Activated CD4-positive, alpha-beta T cell treated with anti-CD3 and anti-CD28 coated beads for 36 hours (primary cell): ENCODE results near the gene CCDC107. TPM values are rescaled to one million over a fixed set of nuclear protein-coding genes. Genes with fewer than 3 reads are reported as not detected.

Experiments used
- ATAC-seq: fragments of 200-7000 bp; cut with Tn5 transposase; one replicate; pipeline ENCODE4 v1.10.0; 2021; ENCODE audit warnings: mild to moderate bottlenecking, moderate library complexity
- CTCF ChIA-PET: fragments of 350-600 bp; sonication (Branson Sonifier 250); formaldehyde crosslinking; loops from one replicate; lab custom pipeline; 2021; ENCODE audit warnings: antibody characterized with exemption; lab: Charles Lee
- POLR2A ChIA-PET: fragments of 350-600 bp; sonication (Branson Sonifier 250); formaldehyde crosslinking; loops from one replicate; lab custom pipeline; 2021; ENCODE audit warnings: antibody characterized with exemption, inconsistent platforms; lab: Charles Lee
- DNase-seq: peaks from one replicate; pipeline ENCODE4 v3.0.0-alpha.2; 2020
- H3K27ac Mint-ChIP-seq: one replicate; pipeline ENCODE4 v1.8.0; 2021; ENCODE audit warnings: mixed read lengths
- H3K27me3 Mint-ChIP-seq: one replicate; pipeline ENCODE4 v1.8.0; 2021; ENCODE audit warnings: mixed read lengths
- H3K36me3 Mint-ChIP-seq: one replicate; pipeline ENCODE4 v1.8.0; 2021; ENCODE audit warnings: low read depth, mixed read lengths
- H3K4me1 Mint-ChIP-seq: one replicate; pipeline ENCODE4 v1.8.0; 2021; ENCODE audit warnings: mixed read lengths
- H3K4me3 Mint-ChIP-seq: one replicate; pipeline ENCODE4 v1.8.0; 2021; ENCODE audit warnings: mild to moderate bottlenecking, moderate library complexity, mixed read lengths
- H3K9me3 Mint-ChIP-seq: one replicate; pipeline ENCODE4 v1.8.0; 2021; ENCODE audit warnings: low read depth, mixed read lengths
- intact Hi-C, 2 experiments: fragments of 100-400 bp; cut with DNase I in 1 of 2; cut with micrococcal nuclease in 1 of 2; formaldehyde crosslinking; loops; one replicate each; pipeline versions ENCODE4 v1.14.2 to v1.15.1; 2022 to 2024; cut with DNase I, micrococcal nuclease
- total RNA-seq, 2 experiments: library from RNA; stranded (reverse); gene quantifications; one replicate each; pipeline ENCODE4 v1.2.3, GENCODE V29; 2021

CCDC107 gene
- total RNA-seq, 2 experiments from 2014 or later = 7.9 to 10.4 TPM

- no peaks in the 10 kb centered on the region for H3K9me3 Mint-ChIP-seq
- DNase-seq (peak; percentile 45), ATAC-seq (peak; percentile 1)
- ChIA-PET POLR2A (interaction anchor here (1.3 kb wide), 1 partner anchor 29 kb away, joined by 3 read pairs; no protein-coding TSS in a partner anchor), CTCF (interaction anchor here (0.7 to 6.7 kb wide), 17 partner anchors 11 to 1013 kb away, joined by 3 to 89 read pairs (median 4); partner anchors contain the start of genes CREB3, GALT, SIT1 and TESK1)
- peak overlapping the region; percentile 82 for H3K27ac Mint-ChIP-seq
- H3K36me3 Mint-ChIP-seq = peaks cover 37% of the 10 kb centered on the region
- peak overlapping the region; percentile 80 for H3K4me3 Mint-ChIP-seq
- intact Hi-C loops = loop anchor here (1.0 to 10.0 kb wide), 16 partner anchors 37 to 672 kb away; partner anchors contain the start of genes GBA2 (in 2 of the 2), RGP1 (in 2 of the 2), ATOSB (in 1 of the 2) and CD72 (in 1 of the 2)
- peaks cover 72% of the 10 kb centered on the region for H3K4me1 Mint-ChIP-seq
- peaks cover 2% of the 10 kb centered on the region for H3K27me3 Mint-ChIP-seq
Observed at GRCh38 chr9:35658968-35659220, 802 bp downstream of the CCDC107 start.

DNA sequence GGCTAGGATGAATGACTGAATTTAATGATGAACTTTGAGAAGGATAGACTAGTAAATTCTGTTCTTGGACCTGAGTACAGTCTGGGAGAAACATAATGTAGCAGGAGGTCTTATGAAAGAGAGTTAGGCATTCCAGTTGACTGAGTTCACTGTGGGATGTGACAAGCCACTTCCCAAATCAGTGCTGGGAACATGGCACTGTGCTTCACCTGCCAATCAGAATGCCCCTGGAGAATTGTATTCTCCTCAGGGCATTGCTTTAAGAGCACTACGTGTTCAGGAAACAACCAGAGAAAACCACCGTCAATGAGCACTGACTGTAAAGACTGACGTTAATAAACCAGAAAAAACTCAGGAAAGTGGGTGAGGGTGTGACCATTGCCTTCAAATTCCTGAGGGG is 1.2 kb downstream of the CCDC107 start:
- CTCF ChIA-PET = interaction anchor here (0.7 to 6.7 kb wide), 15 partner anchors 12 to 1013 kb away, joined by 3 to 89 read pairs (median 4); partner anchors contain the start of genes CREB3, GALT, SIT1 and TLN1
- DNase-seq (no peak), ATAC-seq (no peak)
- no peaks in the 10 kb centered on the region for H3K9me3 Mint-ChIP-seq
- peaks cover 76% of the 10 kb centered on the region for H3K4me1 Mint-ChIP-seq
- peaks cover 2% of the 10 kb centered on the region for H3K27me3 Mint-ChIP-seq
- peak overlapping the region; percentile 80 for H3K4me3 Mint-ChIP-seq
- intact Hi-C loops = loop anchor here (2.0 to 10.0 kb wide), 11 partner anchors 38 to 672 kb away; partner anchors contain the start of genes GBA2 (in 2 of the 2), RGP1 (in 2 of the 2), ATOSB (in 1 of the 2) and CD72 (in 1 of the 2)
- POLR2A ChIA-PET = no interaction called here
- H3K27ac Mint-ChIP-seq = peak overlapping the region; percentile 82
- H3K36me3 Mint-ChIP-seq = peaks cover 37% of the 10 kb centered on the region

GRCh38 chr9:35660966-35661415 is 2.9 kb downstream of the CCDC107 start:
- intact Hi-C loops = no loop called here
- Mint-ChIP-seq H3K4me1 (peaks cover 77% of the 10 kb centered on the region), H3K27me3 (peaks cover 2% of the 10 kb centered on the region), H3K9me3 (no peaks in the 10 kb centered on the region), H3K27ac (peak overlapping the region; percentile 1), H3K4me3 (no peak overlapping the region), H3K36me3 (peaks cover 37% of the 10 kb centered on the region)
- no peak for DNase-seq
- ATAC-seq = no peak
- POLR2A ChIA-PET = interaction anchor here (0.8 to 1.0 kb wide), 2 partner anchors 19 to 72 kb away, joined by 3 read pairs; partner anchors contain the start of genes CREB3 and TLN1
- CTCF ChIA-PET = interaction anchor here (0.6 to 6.7 kb wide), 10 partner anchors 12 to 68 kb away, joined by 3 to 89 read pairs (median 4); partner anchors contain the start of genes CA9 and SIT1

DNA sequence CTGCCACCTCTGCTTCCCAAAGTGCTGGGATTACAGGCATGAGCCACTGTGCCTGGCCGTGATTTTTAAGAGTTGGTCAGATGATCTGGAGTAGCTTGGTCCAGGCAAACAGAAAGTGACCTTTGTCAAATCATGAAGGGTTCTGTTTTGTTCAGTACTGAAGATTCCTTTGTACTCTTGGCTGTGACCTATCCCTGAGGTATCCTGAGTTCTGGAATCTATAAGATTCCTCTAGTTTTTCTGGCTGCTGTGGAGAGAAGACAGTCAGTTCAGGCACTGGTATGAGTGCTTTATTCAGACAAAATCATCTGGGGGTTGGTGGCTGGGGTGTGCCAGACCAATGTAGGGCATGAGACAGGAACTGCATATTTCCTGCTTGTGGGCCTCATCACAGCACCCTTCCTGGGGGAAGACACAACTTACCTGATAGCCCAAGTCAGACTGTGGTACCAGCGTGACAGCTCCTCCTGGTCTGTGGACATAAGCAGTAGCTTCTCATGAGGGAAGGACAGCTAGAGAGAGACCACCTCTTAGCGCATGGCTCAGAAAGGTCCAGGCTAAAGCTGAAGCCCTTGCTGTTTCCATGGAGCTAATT is 3.8 kb downstream of the CCDC107 start:
- ChIA-PET POLR2A (interaction anchor here (1.0 kb wide), 1 partner anchor 71 kb away, joined by 3 read pairs; the partner anchor contains the start of genes CREB3 and TLN1), CTCF (interaction anchor here (0.6 to 6.7 kb wide), 10 partner anchors 10 to 67 kb away, joined by 3 to 89 read pairs (median 4); partner anchors contain the start of gene SIT1)
- Mint-ChIP-seq H3K27ac (peak overlapping the region; percentile 74), H3K27me3 (peaks cover 2% of the 10 kb centered on the region), H3K36me3 (peaks cover 37% of the 10 kb centered on the region), H3K9me3 (no peaks in the 10 kb centered on the region), H3K4me1 (peaks cover 69% of the 10 kb centered on the region), H3K4me3 (peak overlapping the region; percentile 6)
- DNase-seq (no peak), ATAC-seq (no peak)
- intact Hi-C loops = no loop called here

DNA sequence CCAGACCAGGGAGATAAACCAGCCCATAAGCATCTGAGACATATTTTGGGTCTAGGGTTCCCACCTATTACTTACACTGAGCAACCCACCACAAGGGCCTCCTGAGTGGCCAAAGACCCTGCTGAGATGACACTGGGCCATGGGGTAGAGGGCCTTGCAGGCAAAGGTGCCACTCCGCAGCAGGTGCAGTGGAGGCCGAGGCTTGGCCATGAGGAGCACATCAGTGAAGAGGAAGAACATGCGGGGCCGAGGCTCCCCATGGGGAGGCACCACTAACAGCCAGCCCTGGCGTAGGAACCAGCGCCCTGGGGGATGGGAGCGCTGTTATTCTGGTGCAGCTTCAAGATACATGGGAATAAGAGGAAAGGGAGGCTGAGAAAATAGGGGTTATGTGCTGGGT is 4.3 kb downstream of the CCDC107 start:
- peaks cover 63% of the 10 kb centered on the region for H3K4me1 Mint-ChIP-seq
- peak overlapping the region; percentile 9 for H3K4me3 Mint-ChIP-seq
- no peak for DNase-seq
- peaks cover 2% of the 10 kb centered on the region for H3K27me3 Mint-ChIP-seq
- ChIA-PET POLR2A (no interaction called here), CTCF (interaction anchor here (0.6 to 2.6 kb wide), 3 partner anchors 10 to 33 kb away, joined by 3 to 23 read pairs (median 4); no protein-coding TSS in a partner anchor)
- intact Hi-C loops = no loop called here
- peaks cover 37% of the 10 kb centered on the region for H3K36me3 Mint-ChIP-seq
- H3K9me3 Mint-ChIP-seq = no peaks in the 10 kb centered on the region
- H3K27ac Mint-ChIP-seq = peak overlapping the region; percentile 74
- ATAC-seq = no peak

DNA sequence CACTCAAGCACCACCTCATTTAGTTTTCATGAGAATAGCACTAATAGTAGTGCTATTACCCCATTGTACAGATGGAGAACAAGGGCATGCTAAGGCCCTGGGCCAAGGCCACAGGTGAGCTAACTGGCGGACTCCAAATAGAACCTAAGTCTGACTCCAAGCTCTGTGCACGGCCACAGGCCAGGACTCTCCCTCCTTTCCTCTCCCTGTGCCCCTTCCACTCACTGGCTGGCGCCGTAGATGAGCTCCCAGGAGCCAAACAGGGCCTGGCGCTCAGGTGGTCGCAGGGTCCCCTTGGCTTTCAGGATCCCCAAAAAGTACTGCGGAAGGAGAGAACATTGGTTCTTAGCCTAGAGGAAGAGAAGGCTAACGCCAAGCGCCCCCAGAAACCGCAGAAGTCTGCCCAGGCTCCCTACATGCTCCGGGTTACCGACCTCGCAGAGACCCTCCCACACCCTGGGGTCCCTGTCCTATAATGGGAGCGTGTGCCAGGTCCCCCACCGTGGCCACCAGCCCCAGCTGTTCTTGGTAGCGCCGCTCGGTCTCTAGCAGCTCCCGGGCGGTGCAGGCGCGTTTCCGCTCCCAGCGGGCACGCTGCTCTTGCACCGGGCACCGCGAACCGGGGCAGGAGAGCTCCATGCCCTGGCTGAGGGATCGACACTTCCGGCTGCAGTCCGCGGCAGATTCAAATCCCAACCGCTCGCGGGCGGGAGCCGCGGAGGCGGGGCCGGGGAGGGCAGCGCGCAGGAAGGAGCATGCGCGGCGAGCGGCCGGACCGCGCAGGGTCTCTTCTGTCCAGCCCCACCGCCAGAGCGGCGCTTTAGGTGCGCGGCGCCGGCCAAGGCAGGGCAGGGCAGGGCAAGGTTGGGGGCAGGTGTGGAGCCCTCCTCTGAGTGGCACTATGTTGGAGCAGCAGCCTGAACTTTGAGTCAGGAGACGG is 6.7 kb downstream of the CCDC107 start, which contains the start of gene ARHGEF39:
Gene ARHGEF39 (minus strand): TSS at position 665 of the 940 bp plus-strand sequence. CDS start 26 bp downstream, at position 639.
- ATAC-seq = peak; percentile 92
- peaks cover 47% of the 10 kb centered on the region for H3K4me1 Mint-ChIP-seq
- intact Hi-C loops = loop anchor here in 1 of 2 experiments (1.0 kb wide), 2 partner anchors 24 to 164 kb away; partner anchors contain the start of gene TMEM8B
- H3K27me3 Mint-ChIP-seq = no peaks in the 10 kb centered on the region
- H3K36me3 Mint-ChIP-seq = peaks cover 27% of the 10 kb centered on the region
- ChIA-PET CTCF (interaction anchor here (0.6 to 2.6 kb wide), 21 partner anchors 10 to 445 kb away, joined by 3 to 20 read pairs (median 4); no protein-coding TSS in a partner anchor), POLR2A (interaction anchor here (0.6 to 1.7 kb wide), 4 partner anchors 15 to 62 kb away, joined by 3 to 9 read pairs (median 5); partner anchors contain the start of gene SIT1)
- peak within 1 kb of the TSS; percentile 75 for H3K4me3 Mint-ChIP-seq
- DNase-seq = peak; percentile 86
- H3K27ac Mint-ChIP-seq = peak within 1 kb of the TSS; percentile 59
- H3K9me3 Mint-ChIP-seq = no peaks in the 10 kb centered on the region

- DNase-seq = no peak
- Mint-ChIP-seq H3K4me1 (peaks cover 41% of the 10 kb centered on the region), H3K27me3 (no peaks in the 10 kb centered on the region), H3K4me3 (peak overlapping the region; percentile 75), H3K36me3 (peaks cover 23% of the 10 kb centered on the region), H3K9me3 (no peaks in the 10 kb centered on the region), H3K27ac (peak overlapping the region; percentile 57)
- CTCF ChIA-PET = interaction anchor here (0.6 to 2.6 kb wide), 13 partner anchors 8 to 71 kb away, joined by 3 to 20 read pairs (median 4); partner anchors contain the start of genes CCDC107 and RMRP
- POLR2A ChIA-PET = interaction anchor here (1.7 kb wide), 2 partner anchors 15 to 23 kb away, joined by 3 to 7 read pairs; partner anchors contain the start of gene SIT1
- no peak for ATAC-seq
- intact Hi-C loops = loop anchor here in 1 of 2 experiments (1.0 kb wide), 2 partner anchors 23 to 164 kb away; partner anchors contain the start of gene TMEM8B
Observed at GRCh38 chr9:35665471-35665818, 7.4 kb downstream of the CCDC107 start.

GRCh38 chr9:35666045-35666444 is 8.0 kb downstream of the CCDC107 start:
- no peak overlapping the region for H3K27ac Mint-ChIP-seq
- no peak for DNase-seq
- no peaks in the 10 kb centered on the region for H3K27me3 Mint-ChIP-seq
- ChIA-PET POLR2A (no interaction called here), CTCF (interaction anchor here (0.7 to 2.6 kb wide), 13 partner anchors 8 to 173 kb away, joined by 3 to 20 read pairs (median 4); partner anchors contain the start of genes CCDC107 and RMRP)
- ATAC-seq = no peak
- H3K36me3 Mint-ChIP-seq = peaks cover 17% of the 10 kb centered on the region
- no peaks in the 10 kb centered on the region for H3K9me3 Mint-ChIP-seq
- H3K4me1 Mint-ChIP-seq = peaks cover 35% of the 10 kb centered on the region
- intact Hi-C loops = no loop called here
- peak overlapping the region; percentile 75 for H3K4me3 Mint-ChIP-seq

DNA sequence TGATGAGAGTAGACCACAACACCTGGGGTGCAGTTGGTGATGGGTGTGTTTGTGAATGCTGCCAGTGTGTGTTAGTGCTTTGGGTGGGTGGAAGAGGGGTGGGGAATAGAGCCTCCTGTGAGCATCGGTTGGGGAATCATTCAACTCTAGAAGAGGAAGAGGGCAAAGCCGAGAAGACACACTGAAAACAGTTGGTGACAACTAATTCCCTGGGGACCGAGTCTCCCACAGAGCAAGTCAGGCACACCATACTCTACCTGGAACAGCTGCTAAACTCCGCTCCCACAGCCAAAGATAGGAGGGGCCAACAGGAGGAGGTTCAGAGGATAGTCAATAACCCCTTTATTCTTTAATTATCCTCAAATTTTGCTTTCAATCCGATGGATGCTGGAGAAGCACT is 8.5 kb downstream of the CCDC107 start:
- H3K27ac Mint-ChIP-seq = no peak overlapping the region
- ATAC-seq = no peak
- CTCF ChIA-PET = interaction anchor here (0.7 to 2.3 kb wide), 5 partner anchors 9 to 68 kb away, joined by 3 to 11 read pairs (median 4); partner anchors contain the start of genes CCDC107 and RMRP
- peaks cover 31% of the 10 kb centered on the region for H3K4me1 Mint-ChIP-seq
- intact Hi-C loops = no loop called here
- H3K9me3 Mint-ChIP-seq = no peaks in the 10 kb centered on the region
- POLR2A ChIA-PET = no interaction called here
- H3K27me3 Mint-ChIP-seq = no peaks in the 10 kb centered on the region
- peaks cover 14% of the 10 kb centered on the region for H3K36me3 Mint-ChIP-seq
- no peak overlapping the region for H3K4me3 Mint-ChIP-seq
- no peak for DNase-seq

- H3K27me3 Mint-ChIP-seq = no peaks in the 10 kb centered on the region
- POLR2A ChIA-PET = no interaction called here
- no peak overlapping the region for H3K27ac Mint-ChIP-seq
- CTCF ChIA-PET = no interaction called here
- ATAC-seq = no peak
- peaks cover 3% of the 10 kb centered on the region for H3K36me3 Mint-ChIP-seq
- DNase-seq = no peak
- H3K4me3 Mint-ChIP-seq = no peak overlapping the region
- intact Hi-C loops = no loop called here
- H3K4me1 Mint-ChIP-seq = peaks cover 17% of the 10 kb centered on the region
- no peaks in the 10 kb centered on the region for H3K9me3 Mint-ChIP-seq
Observed at GRCh38 chr9:35667939-35668338, 9.8 kb downstream of the CCDC107 start.
